Peyer's patch (tissue), 4 donors: Measurements from ENCODE around the gene CTAGE1. TPM values are rescaled to one million over a fixed set of nuclear protein-coding genes. Genes with fewer than 3 reads are reported as not detected.
A peak's percentile ranks its signal among the peaks of the same experiment; 100 is the strongest.

Experiments
- DNase-seq, 3 donors: peaks; one replicate each; pipeline ENCODE4 v3.0.0-alpha.2; 2017 to 2019
- H3K27ac ChIP-seq, 4 donors: fragments of 200-600 bp; sonication (generic); one replicate each; pipeline ENCODE4 v1.5.1; 2016 to 2019
- H3K27me3 ChIP-seq, 2 donors: fragments of 200-600 bp; sonication (generic); one replicate each; pipeline ENCODE4 v1.5.1; 2019
- H3K36me3 ChIP-seq, 3 donors: fragments of 200-600 bp; sonication (generic); one replicate each; pipeline ENCODE4 v1.5.1; 2016 to 2019
- H3K4me1 ChIP-seq, 4 donors: fragments of 200-600 bp; sonication (generic); one replicate each; pipeline ENCODE4 v1.5.1; 2016 to 2019
- H3K4me3 ChIP-seq, 4 donors: fragments of 200-600 bp; sonication (generic); 1 replicate in 3 of 4; 2 replicates in 1 of 4; pipeline ENCODE4 v1.5.1; 2016 to 2019; ENCODE audit warnings: mild to moderate bottlenecking in 1 of 4
- H3K9me3 ChIP-seq, 4 donors: fragments of 200-600 bp; sonication (generic); one replicate each; pipeline ENCODE4 v1.5.1; 2016 to 2019; ENCODE audit warnings: mild to moderate bottlenecking in 1 of 4
- POLR2A ChIP-seq, 2 donors: fragments of 450-650 bp; IDR thresholded peaks; one replicate each; pipeline ENCODE4 v1.5.1; 2017; ENCODE audit warnings: antibody characterized with exemption in 2 of 2, mild to moderate bottlenecking in 2 of 2, moderate library complexity in 2 of 2
- total RNA-seq, 4 donors: library from RNA; depleted of rRNA; stranded (reverse); fragments of >200 nt; gene quantifications; one replicate each; pipeline ENCODE4 v1.1.0, GENCODE V29; 2016
- TF ChIP-seq, protein P1 (sequence below), 6 experiments: fragments of 450-650 bp in 4 of 6; fragments of 200-600 bp in 2 of 6; sonication (generic) in 1 of 6; IDR thresholded peaks; one replicate each; pipeline ENCODE4 v1.5.1; 2017 to 2019; ENCODE audit warnings: antibody characterized with exemption in 6 of 6, mild to moderate bottlenecking in 3 of 6, moderate library complexity in 1 of 6

Gene CTAGE1
- total RNA-seq, 4 donors from 2014 or later: not detected

DNA sequence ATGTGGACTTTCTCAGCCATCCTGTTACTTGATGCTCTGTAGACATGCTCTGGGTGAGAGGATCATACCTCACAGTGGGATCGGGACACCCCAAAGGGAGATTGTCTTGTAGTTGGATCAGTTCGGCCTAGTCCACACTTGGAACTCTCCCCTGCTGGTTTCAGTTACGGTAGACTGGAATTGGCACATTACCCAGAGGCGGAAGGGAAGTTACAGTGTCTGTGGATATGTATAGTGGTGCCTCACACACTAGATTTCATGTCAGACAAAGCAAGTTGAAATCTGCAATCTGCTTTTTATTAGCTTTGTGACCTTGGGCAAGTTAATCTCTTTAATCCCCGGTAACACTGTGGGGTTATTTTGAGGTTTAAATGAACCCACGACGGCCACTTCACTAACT, 16.2 kb upstream of the CTAGE1 start:
- TF ChIP-seq, protein P1, sequence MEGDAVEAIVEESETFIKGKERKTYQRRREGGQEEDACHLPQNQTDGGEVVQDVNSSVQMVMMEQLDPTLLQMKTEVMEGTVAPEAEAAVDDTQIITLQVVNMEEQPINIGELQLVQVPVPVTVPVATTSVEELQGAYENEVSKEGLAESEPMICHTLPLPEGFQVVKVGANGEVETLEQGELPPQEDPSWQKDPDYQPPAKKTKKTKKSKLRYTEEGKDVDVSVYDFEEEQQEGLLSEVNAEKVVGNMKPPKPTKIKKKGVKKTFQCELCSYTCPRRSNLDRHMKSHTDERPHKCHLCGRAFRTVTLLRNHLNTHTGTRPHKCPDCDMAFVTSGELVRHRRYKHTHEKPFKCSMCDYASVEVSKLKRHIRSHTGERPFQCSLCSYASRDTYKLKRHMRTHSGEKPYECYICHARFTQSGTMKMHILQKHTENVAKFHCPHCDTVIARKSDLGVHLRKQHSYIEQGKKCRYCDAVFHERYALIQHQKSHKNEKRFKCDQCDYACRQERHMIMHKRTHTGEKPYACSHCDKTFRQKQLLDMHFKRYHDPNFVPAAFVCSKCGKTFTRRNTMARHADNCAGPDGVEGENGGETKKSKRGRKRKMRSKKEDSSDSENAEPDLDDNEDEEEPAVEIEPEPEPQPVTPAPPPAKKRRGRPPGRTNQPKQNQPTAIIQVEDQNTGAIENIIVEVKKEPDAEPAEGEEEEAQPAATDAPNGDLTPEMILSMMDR (IDR thresholded peaks at IDR 0.05): no peak
- TF ChIP-seq POLR2A (IDR thresholded peaks at IDR 0.05): no peak

DNA sequence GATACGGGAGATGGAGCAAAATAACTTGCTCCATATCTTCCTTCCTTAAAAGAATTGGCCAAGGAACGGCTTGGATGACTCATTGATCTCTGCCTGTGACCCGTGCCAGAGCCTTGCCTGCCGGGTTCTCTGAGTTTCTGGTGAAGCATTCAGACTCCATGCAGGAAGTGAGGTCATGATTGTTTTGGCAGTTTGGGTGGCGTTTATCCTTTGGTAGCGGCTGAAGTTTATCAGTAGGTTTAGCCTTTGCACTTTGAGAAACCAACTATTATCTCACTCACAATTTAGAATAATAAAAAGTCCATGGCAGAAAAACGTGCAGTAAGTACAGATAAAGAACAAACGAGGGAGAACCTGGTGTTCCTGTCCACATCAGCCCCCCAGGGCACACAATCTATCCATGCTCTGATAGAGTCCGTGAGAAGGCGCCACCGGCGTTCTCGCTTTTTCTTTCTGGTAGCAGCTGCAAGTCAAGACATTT, 15.0 kb upstream of the CTAGE1 start:
- H3K4me3 ChIP-seq: no peak overlapping the region
- H3K27me3 ChIP-seq: no peaks in the 10 kb centered on the region
- H3K4me1 ChIP-seq: no peaks in the 10 kb centered on the region
- peak overlapping the region in 2 of 4 donors; percentile 47 to 65 for H3K27ac ChIP-seq
- DNase-seq: peak; percentile 22 to 86 (median 63)
- H3K9me3 ChIP-seq: no peaks in the 10 kb centered on the region
- TF ChIP-seq, protein P1 (IDR thresholded peaks at IDR 0.05): no peak
- no peak for TF ChIP-seq POLR2A (IDR thresholded peaks at IDR 0.05)
- H3K36me3 ChIP-seq: no peaks in the 10 kb centered on the region

More for the DNA sequence above, 16.2 kb upstream of the CTAGE1 start:
- Histone ChIP-seq H3K27ac (no peak overlapping the region), H3K4me3 (no peak overlapping the region), H3K9me3 (no peaks in the 10 kb centered on the region), H3K36me3 (no peaks in the 10 kb centered on the region), H3K27me3 (no peaks in the 10 kb centered on the region), H3K4me1 (no peaks in the 10 kb centered on the region)
- DNase-seq: no peak

DNA sequence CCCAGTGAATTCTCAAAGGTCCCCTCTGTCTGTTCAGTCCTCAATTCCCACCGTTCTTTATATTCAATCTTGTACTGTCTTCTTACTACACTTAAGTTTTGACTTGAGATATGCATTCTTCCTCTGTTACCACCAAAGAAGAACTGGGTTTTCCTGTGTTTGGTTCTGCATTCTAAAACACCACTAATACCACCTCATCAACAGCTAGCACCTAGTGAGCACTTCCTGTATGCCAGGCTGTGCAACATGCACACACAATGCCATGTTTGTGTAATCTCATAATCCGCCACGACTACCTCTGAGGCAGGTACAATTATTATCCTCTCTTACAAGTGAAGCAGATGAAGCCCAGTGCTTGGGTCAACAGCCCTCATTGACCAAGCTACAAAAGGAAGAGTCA, 11.8 kb upstream of the CTAGE1 start:
- no peak overlapping the region for H3K27ac ChIP-seq
- H3K9me3 ChIP-seq: no peaks in the 10 kb centered on the region
- H3K4me3 ChIP-seq: no peak overlapping the region
- no peaks in the 10 kb centered on the region for H3K27me3 ChIP-seq
- no peak for DNase-seq
- no peak for TF ChIP-seq POLR2A (IDR thresholded peaks at IDR 0.05)
- no peaks in the 10 kb centered on the region for H3K36me3 ChIP-seq
- H3K4me1 ChIP-seq: no peaks in the 10 kb centered on the region

DNA sequence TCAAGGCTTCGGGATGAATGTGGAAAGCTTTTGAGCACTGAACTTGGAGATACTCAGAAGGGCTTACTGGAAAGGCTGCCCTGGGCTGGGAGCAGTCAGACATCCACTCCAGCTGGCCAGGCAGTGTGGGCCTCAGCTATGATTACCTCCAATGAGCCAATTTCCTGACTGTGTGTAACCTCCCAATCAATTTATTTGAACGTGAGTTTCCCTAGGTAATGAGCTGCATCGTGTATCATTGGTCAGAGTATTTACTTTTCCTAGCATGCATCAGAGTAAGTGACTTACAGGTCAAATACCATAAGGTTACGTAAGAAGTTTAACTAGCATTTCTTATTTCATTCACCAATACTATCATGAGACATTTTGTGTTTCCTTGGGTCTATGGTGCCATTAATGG, 11.0 kb upstream of the CTAGE1 start:
- no peak overlapping the region for H3K27ac ChIP-seq
- no peaks in the 10 kb centered on the region for H3K27me3 ChIP-seq
- DNase-seq: no peak

DNA sequence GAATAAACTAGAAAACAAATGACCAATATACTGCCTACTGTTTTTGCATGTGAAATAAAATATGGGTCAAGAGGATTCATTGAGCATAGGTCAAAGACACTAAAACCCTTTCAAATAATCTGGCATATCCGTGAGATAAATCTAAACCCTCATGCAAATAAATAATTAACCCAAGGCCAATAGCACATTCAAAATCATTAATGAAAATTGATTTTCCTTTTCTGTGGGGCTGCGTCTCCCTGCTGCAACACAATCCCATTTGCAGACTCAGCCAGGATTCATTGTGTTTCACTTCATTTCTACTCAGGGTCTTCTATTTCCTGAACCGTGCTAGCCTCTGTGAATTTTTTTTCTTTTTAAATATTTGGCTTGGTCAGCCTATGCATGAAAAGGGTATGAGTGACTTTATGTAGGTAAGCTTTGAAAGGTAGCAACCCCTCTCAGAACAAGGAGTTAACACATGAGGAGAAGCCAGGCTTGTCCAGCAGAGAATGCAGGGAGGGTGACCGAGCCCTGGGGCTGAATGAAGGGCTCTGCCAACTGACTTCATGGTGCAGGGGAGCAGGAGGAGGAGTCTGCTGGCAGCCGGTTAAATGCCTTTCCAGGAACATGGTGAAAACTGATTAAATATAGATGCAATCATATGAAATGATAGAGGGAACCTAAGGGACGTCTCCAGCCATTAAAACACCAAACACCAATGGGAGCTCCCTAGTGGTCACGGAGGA, 10.3 kb upstream of the CTAGE1 start:
- Histone ChIP-seq H3K9me3 (no peaks in the 10 kb centered on the region), H3K27me3 (no peaks in the 10 kb centered on the region), H3K4me3 (no peak overlapping the region), H3K27ac (no peak overlapping the region), H3K36me3 (no peaks in the 10 kb centered on the region), H3K4me1 (peaks cover 0 to 3% (median 0%) of the 10 kb centered on the region in 4 donors)
- TF ChIP-seq POLR2A (IDR thresholded peaks at IDR 0.05): no peak
- TF ChIP-seq, protein P1 (IDR thresholded peaks at IDR 0.05): no peak
- DNase-seq: no peak

More for the DNA sequence above, 11.0 kb upstream of the CTAGE1 start:
- Histone ChIP-seq H3K4me1 (no peaks in the 10 kb centered on the region), H3K36me3 (no peaks in the 10 kb centered on the region), H3K9me3 (no peaks in the 10 kb centered on the region), H3K4me3 (no peak overlapping the region)
- TF ChIP-seq, protein P1 (IDR thresholded peaks at IDR 0.05): no peak
- TF ChIP-seq POLR2A (IDR thresholded peaks at IDR 0.05): no peak

DNA sequence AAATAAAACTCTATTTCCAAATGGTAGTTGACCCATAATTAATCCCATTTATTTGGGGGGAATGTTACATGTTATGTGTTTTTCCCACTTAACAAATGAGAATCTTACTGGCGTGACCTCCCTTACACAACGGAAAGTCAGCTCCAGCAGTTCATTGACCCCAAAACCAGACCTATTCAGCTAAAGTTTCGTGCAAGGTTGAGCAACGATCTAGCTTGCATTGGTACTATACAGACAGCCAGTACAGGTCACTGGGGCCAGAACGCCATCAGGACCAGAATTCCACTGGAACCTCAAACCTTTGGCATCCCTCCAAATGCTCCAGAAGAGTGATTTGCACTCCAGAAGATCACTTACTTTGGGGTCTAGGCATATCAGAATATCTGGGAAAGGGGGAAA, 6.8 kb upstream of the CTAGE1 start:
- TF ChIP-seq POLR2A (IDR thresholded peaks at IDR 0.05): no peak
- H3K27me3 ChIP-seq: no peaks in the 10 kb centered on the region
- H3K4me3 ChIP-seq: no peak overlapping the region
- peaks cover 0 to 7% (median 0%) of the 10 kb centered on the region in 4 donors for H3K4me1 ChIP-seq
- no peak for DNase-seq
- H3K9me3 ChIP-seq: no peaks in the 10 kb centered on the region
- H3K27ac ChIP-seq: no peak overlapping the region
- no peaks in the 10 kb centered on the region for H3K36me3 ChIP-seq
